ENCODE data around the gene ACCSL.

GRCh38 chr11:44090539-44090938, 42.8 kb downstream of the ACCSL start:
- TF ChIP-seq CTCF (IDR thresholded peaks at IDR 0.05), result no peak
- TF ChIP-seq EZH2 (IDR thresholded peaks at IDR 0.05; ENCODE audit: borderline replicate concordance, insufficient read depth, low read depth, low read length, poor library complexity, severe bottlenecking), result no peak

Data from B cell (primary cell).